GM18858 (cell line): Measurements from ENCODE around the gene EHBP1L1.
A peak's percentile ranks its signal among the peaks of the same experiment; 100 is the strongest.

Source experiments
- ATAC-seq: cut with Tn5 transposase; IDR thresholded peaks from one replicate; pipeline ENCODE4 v1.9.1; 2021; ENCODE audit not compliant: unreplicated experiment

The EHBP1L1 gene

DNA sequence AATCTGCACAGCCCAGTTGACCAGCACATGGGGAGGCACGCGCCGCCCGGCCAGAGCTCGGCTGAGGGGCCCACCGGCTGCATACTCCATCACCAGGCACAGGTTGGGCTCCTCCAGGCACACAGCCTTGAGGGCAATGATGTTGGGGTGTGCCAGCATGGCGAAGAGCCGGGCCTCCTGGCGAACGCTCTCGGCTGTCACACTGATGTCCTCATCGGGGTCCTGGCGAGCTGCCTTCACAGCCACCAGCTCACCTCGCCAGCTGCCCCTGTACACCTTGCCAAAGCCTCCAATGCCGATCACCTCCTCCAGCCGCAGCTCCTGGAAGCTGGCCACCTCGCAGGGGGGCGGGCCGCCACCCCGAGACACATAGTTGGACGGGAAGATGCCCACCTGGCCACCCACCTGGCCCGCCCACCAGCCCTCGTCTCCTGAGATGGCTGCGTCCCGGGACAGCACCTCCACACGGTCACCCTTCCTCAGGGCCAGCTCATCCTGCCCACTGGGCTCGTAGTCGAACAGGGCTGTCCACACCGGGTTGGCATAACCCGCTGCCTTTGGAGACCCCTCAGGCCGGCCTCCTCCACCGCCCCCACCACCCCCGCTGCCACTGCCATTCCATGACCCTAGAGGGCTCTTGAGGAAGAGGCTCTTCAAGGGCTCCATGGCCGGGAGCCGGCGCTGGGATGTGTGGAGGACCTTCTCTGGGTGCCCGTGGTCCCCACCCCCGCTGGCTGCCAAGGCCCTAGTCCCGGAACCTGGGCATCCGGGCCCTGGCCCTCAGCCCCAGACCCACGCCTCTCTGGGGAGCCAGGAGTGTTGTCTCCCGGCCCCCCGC, 37.5 kb downstream of the EHBP1L1 start:
- no peak for ATAC-seq

DNA sequence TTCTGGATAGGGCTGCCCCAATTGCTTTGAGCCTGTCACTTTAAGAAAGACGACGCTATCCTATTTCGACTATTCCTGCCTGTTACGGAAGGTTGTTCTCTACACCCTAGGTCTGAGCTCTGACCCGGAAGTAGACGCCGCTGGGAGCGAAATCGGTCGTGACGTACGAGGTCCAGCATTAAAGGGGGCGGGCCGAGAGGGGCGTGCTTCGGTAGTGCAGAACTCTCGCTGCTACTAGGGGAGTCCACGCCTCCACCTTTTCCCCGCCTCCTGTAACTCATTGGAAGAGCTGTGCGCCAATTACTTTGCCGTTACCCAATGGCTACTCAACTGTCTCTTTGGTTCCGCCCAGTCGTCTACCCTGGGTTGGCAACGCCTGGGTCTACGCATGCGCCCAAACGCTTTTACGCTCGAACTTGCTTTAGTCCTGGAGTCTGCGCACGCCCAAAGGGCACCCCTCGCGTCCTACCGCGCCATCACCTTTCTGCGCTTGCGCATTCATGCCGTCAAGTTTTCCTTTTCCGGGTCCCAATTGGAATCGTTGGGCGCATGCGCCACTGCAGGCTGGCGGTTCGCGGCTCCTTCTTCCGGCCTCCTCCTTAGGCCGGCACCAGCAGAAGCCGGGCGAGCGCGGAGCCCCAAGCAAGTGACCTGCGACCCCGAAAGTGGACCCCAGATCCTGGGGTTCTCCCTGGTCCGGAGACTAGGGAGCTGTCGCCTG, 39.5 kb downstream of the EHBP1L1 start, which contains the start of gene PCNX3:
TSS of gene PCNX3 (plus strand) at position 548 of the 721 bp plus-strand sequence. CDS start 536 bp downstream, outside the sequence.
- ATAC-seq: peak; percentile 69

DNA sequence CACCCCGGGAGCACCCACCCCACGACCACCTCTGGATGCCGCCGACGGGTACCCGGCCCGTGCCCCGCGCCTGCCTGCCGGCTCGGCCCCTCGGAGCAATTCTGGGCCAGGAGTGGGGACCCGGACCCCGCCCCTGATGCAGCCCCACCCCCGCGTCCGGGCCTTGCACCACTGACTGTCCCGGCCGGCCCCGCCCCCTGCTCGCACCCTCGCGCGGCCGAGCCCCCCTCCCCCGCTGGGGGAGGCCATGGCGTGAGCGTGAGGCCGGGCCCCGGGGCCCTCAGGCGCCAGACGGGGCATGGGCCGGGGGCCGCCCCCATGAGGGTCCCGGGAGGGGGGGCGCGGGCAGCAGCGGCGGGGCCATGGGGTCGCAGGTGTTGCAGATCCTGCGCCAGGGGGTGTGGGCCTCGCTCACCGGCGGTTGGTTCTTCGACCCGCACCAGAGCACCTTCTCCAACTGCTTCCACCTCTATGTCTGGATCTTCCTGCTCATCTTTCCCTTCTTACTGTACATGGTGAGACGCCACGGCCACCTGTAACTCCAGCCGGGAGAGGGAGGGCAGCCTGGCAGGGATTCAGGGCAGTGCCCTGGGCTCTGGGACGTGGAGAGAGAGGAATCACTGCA, 40.2 kb downstream of the EHBP1L1 start:
- ATAC-seq: no peak

DNA sequence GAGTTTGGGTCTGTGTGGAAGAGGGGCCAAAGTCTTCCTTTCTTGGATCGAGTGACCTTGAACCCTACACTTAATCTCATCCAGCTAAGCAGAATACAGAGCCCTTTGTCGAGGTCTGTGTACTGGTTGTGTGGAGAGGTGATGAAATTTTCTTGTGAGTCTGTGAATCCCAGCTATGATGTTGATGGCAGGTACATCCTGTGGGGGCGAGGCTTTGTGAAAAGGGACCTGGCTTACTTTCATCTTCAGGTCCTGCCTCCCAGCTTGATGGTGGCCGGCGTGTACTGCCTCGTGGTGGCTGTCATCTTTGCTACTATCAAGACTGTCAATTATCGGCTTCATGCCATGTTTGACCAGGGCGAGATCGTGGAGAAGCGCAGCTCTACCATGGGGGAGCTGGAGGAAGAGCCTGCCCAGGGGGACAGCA, 40.7 kb downstream of the EHBP1L1 start:
- ATAC-seq: no peak

DNA sequence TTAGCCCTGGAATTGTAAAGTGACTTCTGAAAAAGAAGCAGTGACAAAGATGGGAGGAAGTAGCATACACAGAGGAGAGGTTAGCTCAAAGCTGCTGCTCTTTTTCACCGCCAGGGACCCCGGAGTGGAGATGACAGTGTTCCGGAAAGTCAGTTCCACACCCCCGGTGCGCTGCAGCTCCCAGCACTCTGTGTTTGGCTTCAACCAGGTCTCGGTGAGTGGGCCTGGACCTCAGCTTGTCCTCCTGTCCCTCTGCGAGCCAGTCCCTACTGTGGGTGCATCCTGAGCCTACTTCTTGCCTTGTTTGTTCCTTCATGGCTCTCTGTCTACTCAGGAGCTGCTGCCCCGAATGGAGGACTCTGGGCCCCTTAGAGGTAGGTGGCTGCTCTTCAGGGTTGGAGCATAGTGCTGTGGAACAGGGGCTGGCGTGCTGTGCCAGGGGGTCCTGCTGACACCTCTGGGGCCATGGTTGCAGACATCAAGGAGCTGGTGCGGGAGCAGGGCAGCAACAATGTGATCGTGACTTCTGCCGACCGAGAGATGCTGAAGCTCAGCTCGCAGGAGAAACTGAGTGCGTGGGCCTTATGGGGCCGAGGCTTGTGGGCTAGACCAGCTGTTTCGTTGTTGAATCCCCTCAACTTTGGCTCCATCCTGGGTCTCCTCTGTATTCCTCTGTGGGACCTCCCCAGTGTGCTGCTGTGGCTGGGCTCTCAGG, 41.4 kb downstream of the EHBP1L1 start:
- ATAC-seq: no peak

- no peak for ATAC-seq
These were observed 42.3 kb downstream of the EHBP1L1 start for GRCh38 chr11:65617990-65618751.

- no peak for ATAC-seq
These were observed 42.9 kb downstream of the EHBP1L1 start for GRCh38 chr11:65618763-65619162.

GRCh38 chr11:65619281-65619928, 43.6 kb downstream of the EHBP1L1 start:
- no peak for ATAC-seq

GRCh38 chr11:65620666-65621065, 44.8 kb downstream of the EHBP1L1 start:
- no peak for ATAC-seq

DNA sequence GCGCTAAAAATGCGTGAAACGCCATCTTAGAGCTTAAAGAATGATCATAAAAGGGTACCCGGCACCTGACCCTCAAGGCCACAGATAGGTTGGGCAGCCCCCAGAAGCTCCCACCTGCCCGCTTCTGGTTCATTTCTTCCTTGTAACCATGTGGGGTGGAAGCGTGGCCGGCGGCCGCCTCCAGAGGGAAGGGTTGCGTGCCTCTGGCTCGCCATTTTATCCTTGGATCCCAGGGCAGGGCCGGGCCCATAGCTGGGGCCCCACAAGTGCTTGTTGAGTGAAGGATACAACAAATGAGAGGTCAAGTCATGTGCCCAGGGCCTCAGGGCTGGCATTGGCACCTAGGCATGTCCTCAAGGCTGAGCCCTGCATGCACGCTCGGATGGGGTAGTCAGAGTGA, 45.6 kb downstream of the EHBP1L1 start:
- ATAC-seq: no peak

DNA sequence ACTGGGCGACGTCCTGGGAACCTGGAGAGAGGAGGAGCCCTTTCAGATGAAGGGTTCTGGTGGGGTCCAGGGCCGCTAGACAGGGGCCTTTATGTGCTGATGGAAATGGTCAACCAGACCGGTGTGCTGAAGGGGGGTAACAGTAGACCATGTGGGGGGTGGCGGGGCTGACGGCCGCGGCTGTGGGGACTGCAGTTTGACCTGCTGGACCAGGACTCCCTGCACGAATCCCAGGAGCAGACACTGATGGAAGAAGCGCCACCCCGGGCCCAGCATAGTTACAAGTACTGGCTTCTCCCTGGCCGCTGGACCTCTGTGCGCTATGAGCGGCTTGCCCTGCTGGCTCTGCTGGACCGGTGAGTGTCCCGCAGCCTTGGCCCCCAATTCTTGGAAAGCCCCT, 46.2 kb downstream of the EHBP1L1 start:
- no peak for ATAC-seq

GRCh38 chr11:65623177-65623576, 47.3 kb downstream of the EHBP1L1 start:
- no peak for ATAC-seq

DNA sequence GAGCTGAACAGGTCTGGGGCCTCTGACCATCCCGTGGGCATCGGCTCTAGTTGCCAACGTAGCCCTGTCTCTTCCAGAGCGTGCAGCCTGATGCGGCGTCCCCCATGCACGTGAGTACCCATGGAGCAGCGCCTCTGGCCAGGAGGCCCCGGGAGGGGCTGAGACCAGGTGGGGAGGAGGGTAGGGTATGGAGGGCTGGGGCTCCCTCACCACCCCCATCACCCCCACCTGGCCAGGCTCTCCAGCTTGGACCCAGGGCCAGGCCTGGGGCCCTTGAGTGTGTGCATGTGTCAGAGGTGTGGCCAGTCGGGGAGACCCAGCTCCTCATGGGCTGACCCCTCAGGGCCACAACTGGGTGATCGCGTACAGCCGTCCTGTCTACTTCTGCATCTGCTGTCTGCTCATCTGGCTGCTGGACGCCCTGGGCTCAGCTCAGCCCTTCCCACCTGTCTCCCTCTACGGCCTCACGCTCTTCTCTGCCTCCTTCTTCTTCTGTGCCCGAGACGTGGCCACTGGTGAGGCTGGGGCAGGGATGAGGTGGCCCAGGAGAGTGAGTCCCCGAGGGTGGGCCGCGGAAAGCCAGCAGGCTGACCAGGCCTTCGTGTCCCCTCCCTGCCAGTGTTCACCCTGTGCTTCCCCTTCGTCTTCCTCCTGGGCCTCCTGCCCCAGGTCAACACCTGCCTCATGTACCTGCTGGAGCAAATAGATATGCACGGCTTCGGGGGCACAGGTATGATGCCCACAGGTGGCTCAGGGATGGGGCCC, 48.2 kb downstream of the EHBP1L1 start:
- ATAC-seq: no peak

GRCh38 chr11:65624931-65625627, 49.2 kb downstream of the EHBP1L1 start:
- ATAC-seq: no peak

- ATAC-seq: no peak
These were observed 49.9 kb downstream of the EHBP1L1 start for GRCh38 chr11:65625628-65626342.

DNA sequence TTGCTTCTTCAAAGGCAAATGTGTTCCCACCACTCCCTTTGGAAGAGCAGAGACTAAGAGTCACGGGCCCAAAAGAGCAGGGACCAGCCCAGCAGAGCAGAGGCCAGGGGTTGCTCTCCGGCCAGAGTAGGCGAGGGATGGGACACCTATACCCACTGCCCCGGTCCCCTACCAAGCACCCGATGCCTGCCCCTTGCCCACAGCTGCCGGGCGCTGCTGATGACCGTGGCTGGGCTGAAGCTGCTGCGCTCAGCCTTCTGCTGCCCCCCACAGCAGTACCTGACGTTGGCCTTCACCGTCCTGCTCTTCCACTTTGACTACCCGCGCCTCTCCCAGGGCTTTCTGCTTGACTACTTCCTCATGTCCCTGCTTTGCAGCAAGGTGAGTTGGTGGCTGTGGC, 51.3 kb downstream of the EHBP1L1 start:
- no peak for ATAC-seq

- ATAC-seq: no peak
These were observed 53.7 kb downstream of the EHBP1L1 start for GRCh38 chr11:65629579-65629978.

DNA sequence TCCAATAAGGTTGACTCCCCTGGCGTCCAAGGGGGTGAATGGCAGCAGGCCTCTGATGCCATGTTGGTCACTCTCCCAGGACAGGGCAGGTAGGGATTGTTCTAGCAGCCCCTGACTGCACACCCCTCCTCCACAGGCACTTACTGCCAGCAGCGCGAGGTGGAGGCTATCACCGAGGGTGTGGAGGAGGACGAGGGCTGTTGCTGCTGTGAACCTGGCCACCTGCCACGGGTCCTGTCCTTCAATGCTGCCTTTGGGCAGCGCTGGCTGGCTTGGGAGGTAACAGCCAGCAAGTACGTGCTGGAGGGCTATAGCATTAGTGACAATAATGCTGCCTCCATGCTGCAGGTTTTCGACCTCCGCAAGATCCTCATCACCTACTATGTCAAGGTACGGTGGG, 54.4 kb downstream of the EHBP1L1 start:
- ATAC-seq: no peak
